SJCRH30 (cell line): ENCODE measurements around the gene FOXB2. TPM values are rescaled to one million over a fixed set of nuclear protein-coding genes. Genes with fewer than 3 reads are reported as not detected.

Experiments
- DNase-seq, 2 experiments: peaks; one replicate each; pipeline ENCODE4 v3.0.0-alpha.2; 2015 to 2020
- H3K27ac ChIP-seq: fragments of 250-450 bp; sonication (Bioruptor Pico); 2 replicates; pipeline ENCODE4 v1.5.1; 2020; ENCODE audit warnings: mild to moderate bottlenecking, moderate library complexity
- H3K27me3 ChIP-seq: fragments of 250-450 bp; sonication (Bioruptor Pico); 2 replicates; pipeline ENCODE4 v1.5.1; 2020; ENCODE audit warnings: mild to moderate bottlenecking, moderate library complexity
- H3K36me3 ChIP-seq: fragments of 250-450 bp; sonication (Bioruptor Pico); 2 replicates; pipeline ENCODE4 v1.5.1; 2020; ENCODE audit warnings: mild to moderate bottlenecking, moderate library complexity
- H3K4me1 ChIP-seq: fragments of 250-450 bp; sonication (Bioruptor Pico); 2 replicates; pipeline ENCODE4 v1.5.1; 2020; ENCODE audit warnings: mild to moderate bottlenecking, moderate library complexity
- H3K4me3 ChIP-seq: fragments of 250-450 bp; sonication (Bioruptor Pico); 2 replicates; pipeline ENCODE4 v1.5.1; 2020; ENCODE audit warnings: mild to moderate bottlenecking, moderate library complexity
- H3K9me3 ChIP-seq: fragments of 250-450 bp; sonication (Bioruptor Pico); replicated peaks from 2 replicates; pipeline ENCODE4 v1.5.1; 2020; ENCODE audit warnings: mild to moderate bottlenecking, moderate library complexity
- total RNA-seq: library from RNA; depleted of rRNA; stranded (reverse); fragments of >200 nt; shearing (Covaris generic); gene quantifications from 2 replicates; pipeline ENCODE4 v1.2.3, GENCODE V29; 2014

The FOXB2 gene
- total RNA-seq, 1 experiment from 2014 or later, result not detected

DNA sequence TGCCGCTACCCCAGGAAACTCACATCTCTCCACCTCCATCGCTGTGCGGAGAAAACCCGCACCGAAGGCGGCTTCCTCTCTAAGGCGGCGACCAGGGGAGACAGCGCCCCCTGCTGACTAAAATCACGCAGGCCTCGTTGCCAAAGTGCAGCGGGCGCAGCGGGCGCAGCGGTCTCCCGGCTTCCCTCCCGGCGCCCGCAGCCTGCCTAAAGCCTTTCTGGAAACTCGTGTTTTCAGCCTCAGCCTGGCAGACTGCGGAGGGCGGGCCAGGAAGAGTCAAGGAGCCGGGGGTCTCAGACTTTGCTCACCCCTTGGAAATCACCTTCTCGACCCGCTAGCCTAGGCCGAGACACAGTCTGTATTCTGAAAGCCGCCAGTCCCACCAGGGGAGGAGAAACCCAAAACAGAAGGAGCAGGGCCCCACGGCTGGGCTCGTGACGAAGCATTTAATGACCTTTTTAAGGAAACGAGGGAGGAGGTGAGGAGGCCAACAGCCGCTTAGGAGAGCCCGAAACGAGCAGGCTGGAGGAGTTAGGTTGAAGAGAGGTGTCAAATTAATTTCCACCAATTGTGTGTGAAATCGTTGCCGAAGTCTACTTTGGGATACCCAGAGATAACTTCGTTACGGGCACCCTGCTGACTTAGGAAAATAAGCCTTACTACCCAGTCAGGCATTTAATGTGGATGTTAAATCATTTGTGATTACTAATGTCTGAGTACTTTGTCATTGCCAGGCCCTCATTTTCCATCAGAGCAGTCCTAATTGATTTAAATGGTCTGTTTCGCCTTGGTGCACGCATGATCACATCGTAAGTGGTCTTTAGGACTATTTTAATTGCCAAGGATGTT, 7.3 kb upstream of the FOXB2 start:
- Histone ChIP-seq H3K4me3 (no peak overlapping the region), H3K9me3 (no peaks in the 10 kb centered on the region), H3K4me1 (no peaks in the 10 kb centered on the region), H3K36me3 (no peaks in the 10 kb centered on the region), H3K27ac (no peak overlapping the region), H3K27me3 (no peaks in the 10 kb centered on the region)
- no peak for DNase-seq

GRCh38 chr9:77013206-77013931, 6.1 kb upstream of the FOXB2 start:
- Histone ChIP-seq H3K27me3 (no peaks in the 10 kb centered on the region), H3K4me1 (no peaks in the 10 kb centered on the region), H3K9me3 (no peaks in the 10 kb centered on the region), H3K4me3 (no peak overlapping the region), H3K36me3 (no peaks in the 10 kb centered on the region), H3K27ac (no peak overlapping the region)
- DNase-seq, result no peak

DNA sequence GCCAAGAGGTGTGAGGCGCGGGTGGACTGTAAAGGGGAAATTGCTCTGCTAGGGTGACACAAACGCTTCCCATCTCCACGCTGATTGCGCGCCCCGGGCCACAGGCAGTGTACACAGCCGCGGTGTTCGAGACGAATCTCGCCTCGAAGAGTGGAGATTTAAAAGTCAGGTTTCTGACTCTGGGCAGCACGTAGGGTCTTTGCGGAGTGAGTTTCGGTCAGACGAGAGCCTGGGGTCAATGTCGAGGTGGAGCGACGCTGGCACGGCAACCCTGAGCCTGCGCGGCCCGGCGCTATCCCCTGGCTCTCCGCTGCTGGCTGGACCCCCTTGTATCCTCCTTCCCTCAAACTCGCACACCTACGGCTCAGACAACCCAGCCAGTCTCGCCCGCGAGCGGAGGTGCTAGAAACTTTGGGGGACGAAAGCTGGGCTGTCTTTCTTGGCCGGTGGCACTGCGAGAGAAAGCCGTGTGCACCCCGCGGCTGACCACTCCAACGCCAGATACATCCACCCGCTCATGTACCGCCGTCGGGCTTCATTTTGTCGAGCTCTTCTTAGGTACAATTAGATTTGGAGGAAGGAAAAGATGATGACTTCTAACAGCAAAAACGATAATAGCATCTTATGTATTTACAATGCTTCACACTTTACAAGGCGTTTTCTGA, 5.4 kb upstream of the FOXB2 start:
- Histone ChIP-seq H3K9me3 (no peaks in the 10 kb centered on the region), H3K27me3 (no peaks in the 10 kb centered on the region), H3K4me3 (no peak overlapping the region), H3K36me3 (no peaks in the 10 kb centered on the region), H3K27ac (no peak overlapping the region), H3K4me1 (no peaks in the 10 kb centered on the region)
- DNase-seq, result no peak

GRCh38 chr9:77014597-77015263, 4.7 kb upstream of the FOXB2 start:
- Histone ChIP-seq H3K27me3 (no peaks in the 10 kb centered on the region), H3K9me3 (no peaks in the 10 kb centered on the region), H3K4me3 (no peak overlapping the region), H3K27ac (no peak overlapping the region), H3K36me3 (no peaks in the 10 kb centered on the region), H3K4me1 (no peaks in the 10 kb centered on the region)
- DNase-seq, result no peak

GRCh38 chr9:77015327-77016048, 4.0 kb upstream of the FOXB2 start:
- H3K27ac ChIP-seq, result no peak overlapping the region
- no peaks in the 10 kb centered on the region for H3K27me3 ChIP-seq
- DNase-seq, result peak in 1 of 2 experiments; percentile 16
- no peaks in the 10 kb centered on the region for H3K4me1 ChIP-seq
- H3K4me3 ChIP-seq, result no peak overlapping the region
- H3K36me3 ChIP-seq, result no peaks in the 10 kb centered on the region
- no peaks in the 10 kb centered on the region for H3K9me3 ChIP-seq

DNA sequence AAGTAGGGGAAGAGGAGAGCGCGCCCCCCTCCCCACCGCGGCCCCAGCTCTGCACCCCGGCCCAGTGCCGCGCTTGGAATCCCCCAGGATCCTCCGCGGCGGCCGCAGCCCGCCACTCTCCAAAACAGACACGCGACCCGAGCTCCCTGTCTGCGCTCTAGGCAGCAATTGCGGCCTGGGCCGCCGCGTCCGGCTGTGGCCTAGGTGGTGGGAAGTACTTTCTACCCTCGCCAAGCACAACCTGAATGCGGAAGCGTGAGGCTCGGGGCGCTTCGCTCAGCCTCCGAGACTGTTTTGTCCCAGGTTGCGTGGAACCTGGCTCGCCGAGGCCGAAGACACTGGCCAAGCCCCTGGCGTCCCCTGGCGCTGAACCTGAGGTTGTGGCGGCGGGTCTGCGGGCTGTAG, 3.3 kb upstream of the FOXB2 start:
- no peak for DNase-seq
- Histone ChIP-seq H3K9me3 (no peaks in the 10 kb centered on the region), H3K36me3 (no peaks in the 10 kb centered on the region), H3K4me1 (no peaks in the 10 kb centered on the region), H3K4me3 (no peak overlapping the region), H3K27me3 (no peaks in the 10 kb centered on the region), H3K27ac (no peak overlapping the region)

- H3K27me3 ChIP-seq, result no peaks in the 10 kb centered on the region
- H3K4me1 ChIP-seq, result no peaks in the 10 kb centered on the region
- DNase-seq, result no peak
- no peaks in the 10 kb centered on the region for H3K9me3 ChIP-seq
- H3K4me3 ChIP-seq, result no peak overlapping the region
- no peak overlapping the region for H3K27ac ChIP-seq
- H3K36me3 ChIP-seq, result no peaks in the 10 kb centered on the region
These were observed 2.6 kb upstream of the FOXB2 start for GRCh38 chr9:77016526-77017504.

GRCh38 chr9:77017505-77017894, 2.0 kb upstream of the FOXB2 start:
- no peak for DNase-seq
- no peaks in the 10 kb centered on the region for H3K4me1 ChIP-seq
- no peaks in the 10 kb centered on the region for H3K27me3 ChIP-seq
- H3K36me3 ChIP-seq, result no peaks in the 10 kb centered on the region
- H3K27ac ChIP-seq, result no peak overlapping the region
- no peak overlapping the region for H3K4me3 ChIP-seq
- no peaks in the 10 kb centered on the region for H3K9me3 ChIP-seq

DNA sequence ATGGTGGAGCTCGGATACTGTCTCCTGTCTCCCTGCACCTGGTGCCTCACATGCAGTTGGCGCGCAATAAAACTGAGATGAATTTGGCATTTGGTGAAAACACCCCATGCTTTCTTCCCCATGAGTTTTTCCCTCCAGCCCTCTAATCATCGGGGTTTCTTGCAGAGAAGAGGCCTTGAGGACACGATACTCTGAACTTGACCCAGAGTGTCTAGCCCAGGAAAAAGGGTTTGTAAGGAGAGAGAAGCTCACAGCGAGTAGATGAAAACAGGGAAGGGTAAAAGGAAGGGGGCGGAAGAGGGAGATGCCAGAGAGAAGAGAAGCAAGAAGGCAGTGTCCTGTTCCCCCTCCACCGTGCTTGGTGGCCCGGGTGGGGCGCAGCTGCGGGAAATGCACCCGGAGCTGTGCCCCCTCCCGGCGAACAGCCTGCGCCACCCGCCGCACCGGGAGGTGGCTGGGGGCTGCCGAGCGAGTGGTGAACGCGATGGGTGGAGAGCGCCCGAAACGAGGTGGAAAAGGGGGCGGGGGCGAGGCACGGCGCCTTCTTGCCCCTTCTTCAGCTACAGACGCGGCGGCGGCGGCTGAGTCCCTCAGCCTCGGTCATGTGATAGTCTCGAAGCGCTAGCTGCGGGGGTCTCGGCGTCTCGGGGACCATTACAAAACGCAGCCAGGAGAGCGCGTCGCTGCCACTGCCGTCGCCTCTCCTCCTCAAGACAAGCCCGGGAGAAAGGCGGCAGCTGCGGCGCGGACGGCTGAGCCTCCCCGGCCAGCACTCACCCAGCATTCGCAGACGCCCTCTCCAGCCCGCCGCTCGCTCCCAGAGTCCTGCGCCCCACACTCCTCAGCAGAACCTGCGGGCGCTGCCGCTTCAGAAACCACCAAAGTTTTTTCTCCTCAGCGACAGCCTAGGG, 1.1 kb upstream of the FOXB2 start:
- no peak for DNase-seq
- H3K4me1 ChIP-seq, result no peaks in the 10 kb centered on the region
- H3K27me3 ChIP-seq, result no peaks in the 10 kb centered on the region

GRCh38 chr9:77018969-77019235, 553 bp upstream of the FOXB2 start:
- Histone ChIP-seq H3K4me1 (no peaks in the 10 kb centered on the region), H3K4me3 (no peak overlapping the region), H3K27ac (no peak overlapping the region), H3K27me3 (no peaks in the 10 kb centered on the region), H3K9me3 (no peaks in the 10 kb centered on the region), H3K36me3 (no peaks in the 10 kb centered on the region)
- DNase-seq, result no peak

More for the DNA sequence above, 1.1 kb upstream of the FOXB2 start:
- Histone ChIP-seq H3K27ac (no peak overlapping the region), H3K4me3 (no peak overlapping the region), H3K36me3 (no peaks in the 10 kb centered on the region), H3K9me3 (no peaks in the 10 kb centered on the region)

DNA sequence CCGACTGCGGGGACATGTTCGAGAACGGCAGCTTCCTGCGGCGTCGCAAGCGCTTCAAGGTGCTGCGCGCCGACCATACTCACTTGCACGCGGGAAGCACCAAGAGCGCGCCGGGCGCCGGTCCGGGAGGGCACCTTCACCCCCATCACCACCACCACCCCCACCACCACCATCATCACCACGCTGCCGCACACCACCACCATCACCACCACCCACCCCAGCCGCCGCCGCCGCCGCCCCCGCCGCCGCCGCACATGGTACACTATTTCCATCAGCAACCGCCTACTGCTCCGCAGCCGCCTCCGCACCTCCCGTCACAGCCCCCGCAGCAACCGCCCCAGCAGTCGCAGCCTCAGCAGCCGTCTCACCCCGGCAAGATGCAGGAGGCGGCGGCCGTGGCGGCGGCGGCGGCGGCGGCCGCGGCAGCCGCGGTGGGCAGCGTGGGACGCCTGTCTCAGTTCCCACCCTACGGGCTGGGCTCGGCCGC, 514 bp downstream of the FOXB2 start:
- Histone ChIP-seq H3K27me3 (no peaks in the 10 kb centered on the region), H3K4me1 (no peaks in the 10 kb centered on the region), H3K27ac (no peak overlapping the region), H3K9me3 (no peaks in the 10 kb centered on the region), H3K36me3 (no peaks in the 10 kb centered on the region), H3K4me3 (no peak overlapping the region)
- no peak for DNase-seq

DNA sequence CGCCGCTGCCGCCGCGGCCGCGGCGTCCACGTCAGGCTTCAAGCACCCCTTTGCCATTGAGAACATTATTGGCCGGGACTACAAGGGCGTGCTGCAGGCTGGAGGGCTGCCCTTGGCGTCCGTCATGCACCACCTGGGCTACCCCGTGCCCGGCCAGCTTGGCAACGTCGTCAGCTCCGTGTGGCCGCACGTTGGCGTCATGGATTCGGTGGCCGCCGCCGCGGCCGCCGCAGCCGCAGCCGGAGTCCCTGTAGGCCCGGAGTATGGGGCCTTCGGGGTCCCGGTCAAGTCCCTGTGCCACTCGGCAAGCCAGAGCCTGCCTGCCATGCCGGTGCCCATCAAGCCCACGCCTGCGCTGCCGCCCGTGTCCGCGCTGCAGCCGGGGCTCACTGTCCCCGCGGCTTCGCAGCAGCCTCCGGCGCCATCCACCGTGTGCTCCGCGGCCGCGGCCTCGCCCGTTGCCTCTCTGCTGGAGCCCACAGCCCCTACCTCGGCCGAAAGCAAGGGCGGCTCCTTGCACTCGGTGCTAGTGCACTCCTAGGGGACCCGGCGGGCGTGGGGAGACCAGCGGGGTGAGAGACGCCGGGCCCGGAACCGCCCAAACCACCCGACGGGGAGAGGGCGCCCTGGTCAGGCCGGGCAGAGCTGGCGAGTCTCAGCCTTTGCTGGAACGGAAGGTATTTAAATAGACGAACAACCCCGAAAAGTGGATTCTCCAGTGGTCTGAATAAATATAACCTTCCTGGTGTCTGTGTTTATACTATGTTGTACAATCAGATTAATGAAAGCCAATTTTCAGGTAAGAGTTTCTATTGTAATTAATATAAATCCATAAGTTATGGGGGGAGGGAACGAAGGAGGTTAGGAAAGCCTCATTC, 1.2 kb downstream of the FOXB2 start:
- no peaks in the 10 kb centered on the region for H3K9me3 ChIP-seq
- no peaks in the 10 kb centered on the region for H3K27me3 ChIP-seq
- H3K27ac ChIP-seq, result no peak overlapping the region
- H3K36me3 ChIP-seq, result no peaks in the 10 kb centered on the region
- no peak overlapping the region for H3K4me3 ChIP-seq
- no peak for DNase-seq
- no peaks in the 10 kb centered on the region for H3K4me1 ChIP-seq
